ENCODE measurements around the gene RLN3. TPM values are rescaled to one million over a fixed set of nuclear protein-coding genes. Genes with fewer than 3 reads are reported as not detected.
A peak's percentile ranks its signal among the peaks of the same experiment; 100 is the strongest.

Gene RLN3
- total and polyA plus RNA-seq, 9 of the 15 experiments (the other 6 are each of a cell fraction or from before 2014, with no cell fraction given): 0.31 to 1.2 (median 0.71) TPM; not detected in 6

GRCh38 chr19:14073261-14073924 lies 45.4 kb downstream of the RLN3 start (continued):
- TF ChIP-seq MBD1 (CRISPR knock-in tag; IDR thresholded peaks at IDR 0.05) (no peak), ARID4B (CRISPR knock-in tag; IDR thresholded peaks at IDR 0.05) (peak; percentile 35; the same call in 1 of the 2 replicates), ZNF212 (CRISPR knock-in tag; IDR thresholded peaks at IDR 0.05) (no peak), HDAC6 (IDR thresholded peaks at IDR 0.05; ENCODE audit: low read depth, low read length) (peak; percentile 92; the same call in 1 of the 2 replicates), CTBP1 (IDR thresholded peaks at IDR 0.05; ENCODE audit: borderline replicate concordance) (peak; percentile 97), MAZ (CRISPR knock-in tag; conservative IDR thresholded peaks at IDR 0.05 in 1 of 2, IDR thresholded peaks at IDR 0.05 in 1 of 2) (peak; percentile 16 to 71; a peak in 1 of 4 replicates), HNRNPLL (IDR thresholded peaks at IDR 0.05; ENCODE audit: low read depth, low read length, poor library complexity, severe bottlenecking) (peak; percentile 99), ATF1 (CRISPR knock-in tag; IDR thresholded peaks at IDR 0.05) (no peak), ATF1 (tag; IDR thresholded peaks at IDR 0.05) (no peak), GTF2F1 (IDR thresholded peaks at IDR 0.05; ENCODE audit: low read depth, low read length) (no peak), MNT (conservative IDR thresholded peaks at IDR 0.05) (no peak), ARID3B (CRISPR knock-in tag; IDR thresholded peaks at IDR 0.05; ENCODE audit: borderline replicate concordance) (no peak), TEAD2 (tag; IDR thresholded peaks at IDR 0.05) (no peak), DDX20 (tag; IDR thresholded peaks at IDR 0.05; ENCODE audit: low read depth) (no peak), TCF3 (CRISPR knock-in tag; IDR thresholded peaks at IDR 0.05) (no peak), SMARCA4 (IDR thresholded peaks at IDR 0.05) (no peak)

All from K562 (cell line).